H1 (cell line): ENCODE data around the gene ARHGEF10L. TPM values are rescaled to one million over a fixed set of nuclear protein-coding genes. Genes with fewer than 3 reads are reported as not detected.

Experiments
- CHD1 ChIP-seq: IDR thresholded peaks from 2 replicates; pipeline ENCODE4 v1.6.1; 2012; ENCODE audit warnings: low read depth, low read length, improper control_type of control experiment
- CREB1 ChIP-seq: IDR thresholded peaks from 2 replicates; pipeline ENCODE4 v1.6.1; 2012; ENCODE audit warnings: inconsistent platforms
- JUND ChIP-seq: IDR thresholded peaks from 2 replicates; pipeline ENCODE4 v1.6.1; 2011; ENCODE audit warnings: mild to moderate bottlenecking, improper control_type of control experiment, low read length
- POU5F1 ChIP-seq: IDR thresholded peaks from 2 replicates; pipeline ENCODE4 v1.6.1; 2011; ENCODE audit warnings: low read depth, mild to moderate bottlenecking, low read length, moderate library complexity
- RAD21 ChIP-seq, 2 experiments: IDR thresholded peaks in 1 of 2; conservative IDR thresholded peaks in 1 of 2; 2 replicates each; pipeline ENCODE4 v1.6.1; 2011; ENCODE audit warnings: low read depth in 2 of 2, low read length in 2 of 2, improper control_type of control experiment in 1 of 2, inconsistent platforms in 1 of 2, mild to moderate bottlenecking in 1 of 2, moderate library complexity in 1 of 2
- RFX5 ChIP-seq: IDR thresholded peaks from 2 replicates; pipeline ENCODE4 v1.6.1; 2011; ENCODE audit warnings: low read depth, low read length, improper control_type of control experiment, borderline replicate concordance
- SAP30 ChIP-seq: fragments of 300-600 bp; sonication (generic); IDR thresholded peaks from 2 replicates; pipeline ENCODE4 v1.7.1; 2012; ENCODE audit warnings: low read length, moderate library complexity, mild to moderate bottlenecking, inconsistent platforms; ENCODE audit not compliant: insufficient read depth, insufficient replicate concordance
- polyA plus RNA-seq, 7 experiments: library from polyadenylated mRNA; depleted of rRNA in 3 of 7; stranded (reverse) in 5 of 7; unstranded in 2 of 7; fragments of >200 nt in 5 of 7; fragments of 200-250 nt in 2 of 7; gene quantifications; 1 replicate in 5 of 7; 2 replicates in 1 of 7; 4 replicates in 1 of 7; pipeline versions ENCODE4 v1.2.1 to v1.2.3, GENCODE V29; 2011 to 2013; ENCODE audit warnings: missing spikeins in 2 of 7, mixed read lengths in 2 of 7
- total RNA-seq: library from RNA; stranded (reverse); fragmentation: NEBNext Ultra II Directional; extraction: Animal tissue kit (Norgen Biotek cat#: 25700); gene quantifications from 2 replicates; pipeline ENCODE4 v1.2.1, GENCODE V29; 2021

The ARHGEF10L gene
- total and polyA plus RNA-seq, 2 of the 8 experiments (the other 6 are each of a cell fraction or from before 2014, with no cell fraction given), result 33.6 to 39.6 TPM

DNA sequence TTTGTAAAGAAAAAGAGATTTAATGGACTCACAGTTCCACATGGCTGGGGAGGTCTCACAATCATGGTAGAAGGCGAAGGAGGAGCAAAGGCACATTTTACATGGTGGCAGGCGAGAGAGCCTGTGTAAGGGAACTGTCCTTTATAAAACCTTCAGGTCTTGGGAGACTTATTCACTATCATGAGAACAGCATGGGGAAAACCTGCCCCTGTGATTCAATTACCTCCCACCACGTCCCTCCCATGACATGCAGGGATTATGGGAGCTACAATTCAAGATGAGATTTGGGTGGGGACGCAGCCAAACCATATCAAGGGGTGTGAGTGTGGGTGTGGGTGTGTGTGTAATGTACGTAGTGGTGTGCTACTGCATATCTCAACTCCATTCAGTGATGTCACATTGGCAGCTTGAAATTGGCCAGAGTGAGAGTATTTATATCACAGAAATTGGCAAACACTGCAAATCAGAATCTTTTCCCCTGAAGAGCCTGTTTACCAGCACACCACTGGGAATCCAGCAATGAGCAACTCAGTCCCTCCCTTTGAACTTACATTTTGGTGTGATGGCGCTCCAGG lies 5.4 kb downstream of the ARHGEF10L start (continued):
- TF ChIP-seq CHD1 (no peak), CREB1 (no peak), RFX5 (no peak), POU5F1 (no peak), RAD21 (IDR thresholded peaks at IDR 0.05 in 1 of 2, conservative IDR thresholded peaks at IDR 0.05 in 1 of 2; ENCODE audit: low read depth in 2 of 2, low read length in 2 of 2) (no peak), JUND (no peak), SAP30 (no peak)
